ENCODE results near the gene SMAD3.

- no peak for TF ChIP-seq CTCF (conservative IDR thresholded peaks at IDR 0.05; ENCODE audit: low read length)
- no peak for TF ChIP-seq EZH2phosphoT487 (IDR thresholded peaks at IDR 0.05; ENCODE audit: borderline replicate concordance, low read depth, low read length)
Measured at GRCh38 chr15:67091071-67091979, 25.9 kb downstream of the SMAD3 start.
